HG02763 (cell line): ENCODE results near the gene MBD3L5.
A peak's percentile ranks its signal among the peaks of the same experiment; 100 is the strongest.
"Not testable (repeated sequence)": the region's sequence is repeated elsewhere in the genome, so short reads cannot be mapped to it uniquely, and the experiment has no call there.

Source experiments
- ATAC-seq: cut with Tn5 transposase; IDR thresholded peaks from one replicate; pipeline ENCODE4 v1.9.1; 2021; ENCODE audit warnings: mild to moderate bottlenecking, moderate library complexity; ENCODE audit not compliant: unreplicated experiment

The MBD3L5 gene

DNA sequence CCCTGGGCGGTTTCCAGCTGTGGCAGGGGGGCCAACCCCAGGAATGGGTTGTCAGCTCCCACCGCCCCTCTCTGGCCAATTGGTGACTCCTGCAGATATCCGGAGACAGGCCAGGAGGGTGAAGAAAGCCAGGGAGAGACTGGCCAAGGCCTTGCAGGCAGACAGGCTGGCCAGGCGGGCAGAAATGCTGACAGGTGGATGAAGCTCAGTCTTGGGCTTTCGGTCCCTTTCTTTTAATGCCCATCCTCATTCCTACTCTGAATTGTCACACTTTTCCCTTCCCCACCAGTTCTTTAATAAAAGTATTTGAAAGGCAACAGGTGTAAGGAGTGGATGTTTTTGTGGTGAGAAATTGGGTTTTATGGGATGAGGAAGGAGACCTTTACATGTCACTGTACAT lies 21.0 kb downstream of the MBD3L5 start:
- not testable (repeated sequence) for ATAC-seq

GRCh38 chr19:7052896-7053295 lies 22.5 kb downstream of the MBD3L5 start:
- not testable (repeated sequence) for ATAC-seq

DNA sequence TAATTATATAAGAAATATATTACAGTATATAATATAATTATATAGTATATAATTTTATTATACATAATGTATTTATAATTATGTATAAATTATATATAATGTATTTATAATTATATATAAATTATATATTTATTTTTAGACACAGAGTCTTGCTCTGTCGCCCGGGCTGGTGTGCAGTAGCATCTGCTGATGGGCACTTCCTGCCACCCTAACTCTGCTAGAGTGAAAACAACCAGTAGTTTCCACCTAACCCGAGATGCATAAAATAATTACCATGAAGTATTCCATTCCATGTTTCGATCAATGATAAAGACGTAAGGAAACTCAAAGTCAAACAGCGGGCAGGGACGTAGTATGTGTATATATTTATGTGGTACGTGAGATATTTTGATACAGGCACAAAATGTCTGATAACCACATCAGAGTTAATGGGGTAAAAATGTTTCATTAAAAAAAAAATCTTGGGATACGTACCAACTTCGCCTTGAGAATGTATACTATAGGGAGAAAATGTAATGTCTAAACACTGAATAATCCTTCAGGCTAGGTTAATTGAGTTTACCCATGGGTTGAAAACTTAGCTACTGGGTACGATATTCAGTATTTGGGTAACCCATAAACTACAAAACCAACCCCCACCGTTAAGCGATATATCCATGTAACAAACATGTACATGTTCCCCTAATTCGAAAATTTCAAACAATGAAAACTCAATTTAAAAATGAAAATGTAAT lies 24.4 kb downstream of the MBD3L5 start:
- ATAC-seq = not testable (repeated sequence)

DNA sequence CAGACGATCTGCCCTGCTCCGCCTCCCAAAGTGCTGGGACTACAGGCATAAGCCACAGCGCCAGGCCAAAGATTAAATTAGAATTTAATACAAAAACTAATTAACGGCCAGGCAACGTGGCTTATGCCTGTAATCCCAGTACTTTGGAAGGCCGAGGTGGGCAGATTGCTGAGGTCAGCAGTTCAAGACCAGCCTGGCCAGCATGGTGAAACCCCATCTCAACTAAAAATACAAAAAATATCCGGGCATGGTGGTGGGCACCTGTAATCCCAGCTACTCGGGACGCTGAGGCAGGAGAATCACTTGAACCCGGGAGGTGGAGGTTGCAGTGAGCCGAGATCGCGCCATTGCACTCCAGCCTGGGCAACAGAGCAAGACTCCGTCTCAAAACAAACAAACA lies 25.3 kb downstream of the MBD3L5 start:
- not testable (repeated sequence) for ATAC-seq

DNA sequence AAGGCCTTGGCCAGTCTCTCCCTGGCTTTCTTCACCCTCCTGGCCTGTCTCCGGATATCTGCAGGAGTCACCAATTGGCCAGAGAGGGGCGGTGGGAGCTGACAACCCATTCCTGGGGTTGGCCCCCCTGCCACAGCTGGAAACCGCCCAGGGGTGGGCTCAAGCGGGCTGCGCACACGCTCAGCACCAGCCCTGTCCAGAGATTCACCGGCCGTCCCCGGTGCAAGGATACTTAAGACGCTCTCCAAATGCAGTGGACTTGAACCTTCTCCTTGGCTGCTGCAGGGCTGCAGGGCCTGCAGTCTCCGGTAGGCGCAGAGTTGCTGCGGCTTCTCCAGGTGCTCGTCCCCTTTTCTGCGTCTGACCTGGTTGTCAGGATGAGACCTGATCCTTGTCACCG lies 26.0 kb downstream of the MBD3L5 start:
- ATAC-seq = not testable (repeated sequence)

- not testable (repeated sequence) for ATAC-seq
Observed at GRCh38 chr19:7058576-7058975, 28.2 kb downstream of the MBD3L5 start, which contains the start of gene MBD3L3. Gene MBD3L3 (minus strand): TSS chr19:7058676. CDS start chr19:7058605, 71 bp downstream.

DNA sequence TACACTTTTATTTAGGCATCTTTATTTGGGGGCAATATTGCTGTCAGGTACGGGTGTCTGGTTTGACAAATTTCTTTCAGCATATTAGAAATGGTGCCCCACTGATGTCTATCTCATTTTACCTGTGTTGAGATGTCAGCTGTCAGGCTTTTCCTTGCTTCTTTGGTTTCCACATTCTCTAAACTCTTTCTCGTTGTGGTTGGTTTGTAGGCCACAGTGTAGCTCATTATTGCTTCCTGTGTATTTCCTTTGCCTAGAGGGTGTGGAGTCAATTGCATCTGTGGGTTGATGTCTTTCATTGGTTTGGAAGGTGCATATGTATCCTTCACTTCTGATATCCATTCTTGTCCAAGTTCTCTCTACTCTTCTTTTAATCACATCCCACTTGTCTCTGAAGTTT lies 29.6 kb downstream of the MBD3L5 start:
- ATAC-seq = not testable (repeated sequence)

DNA sequence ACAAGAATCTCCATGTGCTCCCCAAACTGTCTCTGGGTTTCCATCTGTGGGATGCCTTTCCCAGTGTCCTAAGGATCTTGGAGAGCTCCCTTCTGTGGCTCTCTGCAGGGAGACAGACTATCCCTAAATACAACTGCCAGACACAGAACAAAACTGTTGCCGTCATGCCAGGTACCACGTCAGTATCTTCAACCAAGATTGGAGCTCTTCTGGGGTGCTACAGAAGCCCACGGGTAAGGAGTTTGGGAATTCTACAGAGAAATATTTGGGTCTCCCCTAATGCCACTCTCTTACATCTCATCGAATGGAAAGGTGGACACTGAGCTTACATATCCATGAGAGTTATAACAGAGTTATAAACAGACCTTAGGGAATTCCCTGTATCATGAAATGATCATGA lies 33.0 kb downstream of the MBD3L5 start:
- no peak for ATAC-seq

- ATAC-seq = no peak
Observed at GRCh38 chr19:7063764-7064418, 33.5 kb downstream of the MBD3L5 start.

GRCh38 chr19:7067122-7067521 lies 36.7 kb downstream of the MBD3L5 start:
- ATAC-seq = not testable (repeated sequence)

DNA sequence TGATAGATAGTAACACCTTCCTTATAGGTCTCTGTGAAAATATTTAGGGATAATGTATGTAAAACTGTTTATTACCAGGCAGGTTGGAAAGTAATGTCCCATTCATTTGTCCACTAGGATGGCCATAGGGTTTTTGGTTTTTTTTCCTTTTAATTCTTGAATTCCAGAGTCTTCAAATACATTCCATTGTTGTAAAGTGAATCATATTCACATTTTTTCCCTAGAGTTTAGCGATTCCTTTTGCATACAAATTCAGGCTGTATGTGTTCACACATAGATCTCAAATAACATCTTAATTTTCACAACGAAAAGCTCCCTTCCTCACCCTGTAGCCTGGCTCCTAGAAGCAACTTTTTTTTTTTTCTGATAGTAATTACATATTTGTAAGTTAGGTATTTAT lies 37.3 kb downstream of the MBD3L5 start:
- ATAC-seq = no peak

- ATAC-seq = no peak
Observed at GRCh38 chr19:7068599-7068998, 38.2 kb downstream of the MBD3L5 start.

- peak; percentile 93 for ATAC-seq
Observed at GRCh38 chr19:7069042-7069903, 38.9 kb downstream of the MBD3L5 start, which contains the start of gene ZNF557. Gene ZNF557 (plus strand): TSS chr19:7069703. CDS start chr19:7075075, 5,372 bp downstream.

DNA sequence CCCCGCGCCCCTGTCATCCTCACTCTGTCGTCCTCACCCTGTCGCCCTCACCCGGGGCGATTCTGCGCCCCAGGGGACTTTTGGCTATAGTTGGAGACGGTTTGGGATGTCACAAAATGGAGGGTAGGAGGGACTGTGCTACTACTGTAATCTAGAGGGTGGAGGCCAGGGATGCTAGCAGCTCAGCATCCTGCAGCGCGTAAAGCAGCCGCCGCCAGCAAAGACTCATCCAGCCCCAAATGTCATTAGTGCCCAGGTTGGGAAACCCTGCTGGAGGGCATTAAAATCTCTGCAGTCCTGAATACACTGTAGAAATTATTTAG lies 39.5 kb downstream of the MBD3L5 start:
- ATAC-seq = no peak

DNA sequence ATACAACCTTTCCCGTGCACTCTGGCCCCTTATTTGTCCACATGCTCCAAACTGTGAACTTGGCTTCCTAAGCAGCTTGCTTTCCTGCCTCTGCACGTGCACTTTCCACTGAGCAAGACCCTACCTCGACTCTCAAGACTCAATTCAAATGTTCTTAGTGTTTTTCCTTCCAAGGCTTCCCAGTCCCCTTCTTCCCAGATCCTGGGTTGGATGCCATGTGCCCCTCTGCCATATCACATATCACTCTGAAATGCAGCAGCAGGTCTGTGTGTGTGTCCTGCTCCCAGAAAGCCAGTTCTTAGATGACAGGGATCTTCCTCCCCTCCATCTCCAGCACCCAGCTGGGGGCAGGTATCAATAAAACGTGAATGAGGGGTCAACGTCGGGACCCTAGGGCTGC lies 42.2 kb downstream of the MBD3L5 start:
- ATAC-seq = no peak

GRCh38 chr19:7074705-7075282 lies 44.4 kb downstream of the MBD3L5 start:
- no peak for ATAC-seq

- ATAC-seq = no peak
Observed at GRCh38 chr19:7076151-7076550, 45.8 kb downstream of the MBD3L5 start.

GRCh38 chr19:7078008-7078407 lies 47.6 kb downstream of the MBD3L5 start:
- no peak for ATAC-seq
